IMR-90 (cell line): ENCODE data around the gene THPO. TPM values are rescaled to one million over a fixed set of nuclear protein-coding genes. Genes with fewer than 3 reads are reported as not detected.
A peak's percentile ranks its signal among the peaks of the same experiment; 100 is the strongest.

Source experiments
- ATAC-seq: fragments of 200-7000 bp; cut with Tn5 transposase; 2 replicates; pipeline ENCODE4 v1.9.1; 2020; ENCODE audit warnings: low read depth, mild to moderate bottlenecking, moderate library complexity
- BruUV-seq: library from RNA; stranded (reverse); fragments of 400-500 nt; replicated peaks from 2 replicates; lab custom pipeline; 2021; lab: Mats Ljungman, UMichigan
- CTCF ChIA-PET: fragments of 300-600 bp; formaldehyde crosslinking; extraction: SDS; loops from one replicate; lab custom pipeline; 2021; ENCODE audit warnings: antibody characterized with exemption; lab: Yijun Ruan, JAX
- POLR2A ChIA-PET: fragments of 300-600 bp; sonication (Branson Sonifier 250); formaldehyde crosslinking; loops from one replicate; lab custom pipeline; 2022; ENCODE audit warnings: antibody characterized with exemption; ENCODE audit not compliant: unreplicated experiment; lab: Charles Lee
- DNase-seq: peaks from one replicate; pipeline ENCODE4 v3.0.0; 2013
- H2AFZ ChIP-seq: replicated peaks from 2 replicates; pipeline ENCODE3; 2013; ENCODE audit warnings: low read length, mild to moderate bottlenecking; ENCODE audit not compliant: poor library complexity
- H2AK5ac ChIP-seq: 2 replicates; pipeline ENCODE4 v1.6.1; 2013; ENCODE audit warnings: low read depth, low read length, inconsistent platforms
- H2AK9ac ChIP-seq: replicated peaks from 2 replicates; pipeline ENCODE3; 2013; ENCODE audit warnings: mild to moderate bottlenecking, low read depth, low read length, moderate library complexity; ENCODE audit not compliant: poor library complexity
- H2BK120ac ChIP-seq: 2 replicates; pipeline ENCODE4 v1.6.1; 2013; ENCODE audit warnings: low read depth, low read length, inconsistent platforms
- H2BK15ac ChIP-seq: 3 replicates; pipeline ENCODE4 v1.6.1; 2013; ENCODE audit warnings: low read depth, low read length, inconsistent platforms
- H2BK20ac ChIP-seq: 2 replicates; pipeline ENCODE4 v1.6.1; 2013; ENCODE audit warnings: low read depth, mild to moderate bottlenecking, inconsistent platforms, low read length, moderate library complexity
- H2BK5ac ChIP-seq: 2 replicates; pipeline ENCODE4 v1.6.1; 2013; ENCODE audit warnings: mild to moderate bottlenecking, low read depth, low read length, inconsistent platforms; ENCODE audit not compliant: poor library complexity, severe bottlenecking
- H3K14ac ChIP-seq: replicated peaks from 2 replicates; pipeline ENCODE4 v1.6.1; 2013; ENCODE audit warnings: low read depth, low read length, inconsistent platforms
- H3K18ac ChIP-seq: 2 replicates; pipeline ENCODE4 v1.6.1; 2013; ENCODE audit warnings: low read depth, low read length, control low read depth
- H3K23ac ChIP-seq: 2 replicates; pipeline ENCODE4 v1.6.1; 2013; ENCODE audit warnings: low read depth, low read length, inconsistent platforms
- H3K27ac ChIP-seq: 2 replicates; pipeline ENCODE4 v1.5.1; 2013; ENCODE audit warnings: mild to moderate bottlenecking, control low read depth, low read length; ENCODE audit not compliant: insufficient read depth
- H3K27me3 ChIP-seq: 2 replicates; pipeline ENCODE4 v1.6.1; 2013; ENCODE audit warnings: low read length; ENCODE audit not compliant: control insufficient read depth, insufficient read depth
- H3K36me3 ChIP-seq: 2 replicates; pipeline ENCODE4 v1.6.1; 2013; ENCODE audit warnings: low read length, mixed read lengths; ENCODE audit not compliant: control insufficient read depth, insufficient read depth
- H3K4ac ChIP-seq: 2 replicates; pipeline ENCODE4 v1.6.1; 2013; ENCODE audit warnings: low read depth, low read length, inconsistent platforms
- H3K4me1 ChIP-seq: 2 replicates; pipeline ENCODE4 v1.6.1; 2013; ENCODE audit warnings: low read length, mixed read lengths; ENCODE audit not compliant: control insufficient read depth, insufficient read depth
- H3K4me2 ChIP-seq: 2 replicates; pipeline ENCODE4 v1.6.1; 2013; ENCODE audit warnings: low read depth, mild to moderate bottlenecking, control low read depth, low read length, moderate library complexity
- H3K4me3 ChIP-seq: 2 replicates; pipeline ENCODE4 v1.5.1; 2013; ENCODE audit warnings: low read depth, mild to moderate bottlenecking, control low read depth, low read length, moderate library complexity; ENCODE audit not compliant: insufficient read depth
- H3K56ac ChIP-seq: 2 replicates; pipeline ENCODE4 v1.6.1; 2013; ENCODE audit warnings: low read length, inconsistent platforms; ENCODE audit not compliant: insufficient read depth; ENCODE audit errors: extremely low read depth
- H3K79me1 ChIP-seq, 2 experiments: 2 replicates each; pipeline ENCODE4 v1.6.1; 2013; ENCODE audit warnings: low read length in 2 of 2, inconsistent platforms in 1 of 2, low read depth in 1 of 2
- H3K9ac ChIP-seq: 2 replicates; pipeline ENCODE4 v1.6.1; 2013; ENCODE audit warnings: low read depth, low read length, control low read depth
- H3K9me1 ChIP-seq: 2 replicates; pipeline ENCODE4 v1.6.1; 2013; ENCODE audit warnings: low read length, inconsistent platforms; ENCODE audit not compliant: insufficient read depth
- H3K9me3 ChIP-seq: 2 replicates; pipeline ENCODE4 v1.6.1; 2013; ENCODE audit warnings: low read length; ENCODE audit not compliant: control insufficient read depth, insufficient read depth
- H4K20me1 ChIP-seq: 2 replicates; pipeline ENCODE4 v1.6.1; 2013; ENCODE audit warnings: low read length, inconsistent platforms; ENCODE audit not compliant: insufficient read depth
- H4K5ac ChIP-seq: 2 replicates; pipeline ENCODE4 v1.6.1; 2013; ENCODE audit warnings: mild to moderate bottlenecking, low read depth, low read length, control low read depth
- H4K8ac ChIP-seq, 2 experiments: 2 replicates each; pipeline ENCODE4 v1.6.1; 2013; ENCODE audit warnings: low read depth in 2 of 2, low read length in 2 of 2, control low read depth in 1 of 2, inconsistent platforms in 1 of 2
- H4K91ac ChIP-seq: 2 replicates; pipeline ENCODE4 v1.6.1; 2013; ENCODE audit warnings: low read depth, low read length, inconsistent platforms; ENCODE audit not compliant: insufficient read depth
- BHLHE40 ChIP-seq: fragments of 150-350 bp; IDR thresholded peaks from 2 replicates; pipeline ENCODE4 v1.6.1; 2016; ENCODE audit warnings: mild to moderate bottlenecking, low read depth, low read length
- CHD1 ChIP-seq: IDR thresholded peaks from 2 replicates; pipeline ENCODE4 v1.6.1; 2012; ENCODE audit warnings: low read depth, low read length, improper control_type of control experiment
- MAZ ChIP-seq: IDR thresholded peaks from 2 replicates; pipeline ENCODE4 v1.6.1; 2012; ENCODE audit warnings: low read depth, mild to moderate bottlenecking, low read length, improper control_type of control experiment, moderate library complexity, borderline replicate concordance
- NFE2L2 ChIP-seq: fragments of 150-350 bp; IDR thresholded peaks from 2 replicates; pipeline ENCODE4 v1.6.1; 2016; ENCODE audit warnings: low read depth, mild to moderate bottlenecking, low read length
- RAD21 ChIP-seq: IDR thresholded peaks from 2 replicates; pipeline ENCODE4 v1.6.1; 2012; ENCODE audit warnings: low read length, improper control_type of control experiment
- SMC3 ChIP-seq: fragments of 150-350 bp; IDR thresholded peaks from 2 replicates; pipeline ENCODE4 v1.6.1; 2016; ENCODE audit warnings: low read depth, mild to moderate bottlenecking, antibody characterized with exemption, low read length, moderate library complexity
- WGBS, 2 experiments: methylation state at CpG; one replicate each; pipeline versions ENCODE4 v1.1.5 to v1.1.7; 2013; ENCODE audit warnings: missing lambda C conversion rate in 2 of 2; ENCODE audit not compliant: insufficient read length in 1 of 2; ENCODE audit errors: extremely low coverage in 2 of 2; 5-methylcytosine and 5-hydroxymethylcytosine counted together
- dilution Hi-C: fragments of 300-500 bp; cut with HindIII; formaldehyde crosslinking; loops from one replicate; pipeline ENCODE4 v1.14.3; 2018; ENCODE audit warnings: low sequenced_read_pairs; ENCODE audit not compliant: unreplicated experiment
- in situ Hi-C: fragments of 300-500 bp; cut with MboI; formaldehyde crosslinking; loops from 3 replicates; pipeline ENCODE4 v1.14.3; 2019; ENCODE audit warnings: low sequenced_read_pairs, inconsistent platforms, mixed read lengths
- intact Hi-C: fragments of 100-400 bp; cut with micrococcal nuclease; formaldehyde crosslinking; loops from 2 replicates; pipeline ENCODE4 v1.10.0; 2022
- polyA plus RNA-seq, 3 experiments: library from polyadenylated mRNA; depleted of rRNA; stranded (reverse); fragments of >200 nt; gene quantifications; 2 replicates each; pipeline ENCODE4 v1.2.3, GENCODE V29; 2012; ENCODE audit warnings: low replicate concordance in 1 of 3
- total RNA-seq: library from RNA; depleted of rRNA; stranded (reverse); fragments of >200 nt; gene quantifications from 2 replicates; pipeline ENCODE4 v1.2.3, GENCODE V29; 2012
- TF ChIP-seq, protein P1 (sequence below): fragments of 150-350 bp; IDR thresholded peaks from 2 replicates; pipeline ENCODE4 v1.6.1; 2017; ENCODE audit warnings: mild to moderate bottlenecking, antibody characterized with exemption, low read length, low read depth
- TF ChIP-seq, protein P2 (sequence below): conservative IDR thresholded peaks from 2 replicates; pipeline ENCODE4 v1.5.1; 2012; ENCODE audit warnings: mild to moderate bottlenecking, low read depth, low read length, improper control_type of control experiment

THPO gene
- total and polyA plus RNA-seq, 2 of the 4 experiments (the other 2 are of a cell fraction), result not detected

DNA sequence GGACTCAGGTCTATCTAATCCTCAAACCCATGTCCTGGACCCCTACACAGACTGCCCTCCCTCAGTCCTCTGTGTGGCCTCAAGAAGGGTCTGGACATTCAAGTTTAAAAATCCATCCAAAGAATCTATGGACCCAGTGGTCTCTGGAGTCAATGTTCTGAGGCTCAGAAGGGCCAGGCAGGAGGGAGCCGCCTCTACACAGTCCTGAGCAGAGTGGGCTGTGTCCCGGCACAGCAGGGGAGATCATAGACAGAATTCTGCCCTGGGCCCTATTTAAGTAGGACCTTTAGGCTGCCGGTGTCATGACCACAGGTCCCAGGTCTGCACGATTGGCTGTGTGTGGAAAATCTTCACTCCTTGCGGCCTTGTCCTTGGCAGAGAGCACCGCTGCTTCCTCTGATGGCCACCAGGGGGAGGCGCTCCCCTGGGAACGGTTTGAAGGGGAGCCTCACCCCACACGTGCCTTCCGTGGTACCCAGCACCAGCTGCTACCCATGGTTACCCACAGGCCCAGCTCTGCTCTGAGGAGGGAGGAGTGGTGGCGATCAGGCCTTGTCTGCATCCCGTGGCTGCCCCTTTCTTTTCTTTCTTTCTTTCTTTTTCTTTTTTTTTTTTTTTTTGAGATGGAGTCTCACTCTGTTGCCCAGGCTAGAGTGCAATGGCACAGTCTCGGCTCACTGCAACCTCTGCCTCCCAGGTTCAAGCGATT lies 39.8 kb upstream of the THPO start:
- H3K23ac ChIP-seq, result no peak overlapping the region
- H4K8ac ChIP-seq, result no peak overlapping the region
- H3K27ac ChIP-seq, result no peak overlapping the region
- no TSS peak for BruUV-seq
- dilution Hi-C loops, result no loop called here
- H3K4me1 ChIP-seq, result no peaks in the 10 kb centered on the region
- no peak overlapping the region for H3K4ac ChIP-seq
- in situ Hi-C loops, result no loop called here
- H3K36me3 ChIP-seq, result no peaks in the 10 kb centered on the region
- DNase-seq, result peak; percentile 51
- CTCF ChIA-PET, result interaction anchor here (0.5 to 1.5 kb wide), 3 partner anchors 14 to 361 kb away, joined by 3 to 6 read pairs (median 3); no protein-coding TSS in a partner anchor
- no peak overlapping the region for H3K18ac ChIP-seq
- peak; percentile 95 for ATAC-seq
- H3K9ac ChIP-seq, result no peak overlapping the region
- no peak overlapping the region for H3K4me3 ChIP-seq
- no peak overlapping the region for H2BK20ac ChIP-seq
- WGBS, 2 experiments, result 60% methylated on average over 2 of the region's 14 CpGs; no CpG with 5 or more reads in 1 of the 2 experiments
- no peaks in the 10 kb centered on the region; the same call in 1 of the 2 replicates for H3K9me3 ChIP-seq
- H3K14ac ChIP-seq, result no peak overlapping the region
- H2BK5ac ChIP-seq, result no peak overlapping the region
- POLR2A ChIA-PET, result no interaction called here
- no peak overlapping the region for H4K91ac ChIP-seq
- TF ChIP-seq, protein P1, sequence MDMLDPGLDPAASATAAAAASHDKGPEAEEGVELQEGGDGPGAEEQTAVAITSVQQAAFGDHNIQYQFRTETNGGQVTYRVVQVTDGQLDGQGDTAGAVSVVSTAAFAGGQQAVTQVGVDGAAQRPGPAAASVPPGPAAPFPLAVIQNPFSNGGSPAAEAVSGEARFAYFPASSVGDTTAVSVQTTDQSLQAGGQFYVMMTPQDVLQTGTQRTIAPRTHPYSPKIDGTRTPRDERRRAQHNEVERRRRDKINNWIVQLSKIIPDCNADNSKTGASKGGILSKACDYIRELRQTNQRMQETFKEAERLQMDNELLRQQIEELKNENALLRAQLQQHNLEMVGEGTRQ, result peak; percentile 54; the same call in 1 of the 2 replicates
- TF ChIP-seq SMC3 (peak; percentile 86), RAD21 (peak; percentile 85), CHD1 (no peak), BHLHE40 (peak; percentile 92), NFE2L2 (no peak), MAZ (peak; percentile 26; the same call in 1 of the 2 replicates)
- TF ChIP-seq, protein P2, sequence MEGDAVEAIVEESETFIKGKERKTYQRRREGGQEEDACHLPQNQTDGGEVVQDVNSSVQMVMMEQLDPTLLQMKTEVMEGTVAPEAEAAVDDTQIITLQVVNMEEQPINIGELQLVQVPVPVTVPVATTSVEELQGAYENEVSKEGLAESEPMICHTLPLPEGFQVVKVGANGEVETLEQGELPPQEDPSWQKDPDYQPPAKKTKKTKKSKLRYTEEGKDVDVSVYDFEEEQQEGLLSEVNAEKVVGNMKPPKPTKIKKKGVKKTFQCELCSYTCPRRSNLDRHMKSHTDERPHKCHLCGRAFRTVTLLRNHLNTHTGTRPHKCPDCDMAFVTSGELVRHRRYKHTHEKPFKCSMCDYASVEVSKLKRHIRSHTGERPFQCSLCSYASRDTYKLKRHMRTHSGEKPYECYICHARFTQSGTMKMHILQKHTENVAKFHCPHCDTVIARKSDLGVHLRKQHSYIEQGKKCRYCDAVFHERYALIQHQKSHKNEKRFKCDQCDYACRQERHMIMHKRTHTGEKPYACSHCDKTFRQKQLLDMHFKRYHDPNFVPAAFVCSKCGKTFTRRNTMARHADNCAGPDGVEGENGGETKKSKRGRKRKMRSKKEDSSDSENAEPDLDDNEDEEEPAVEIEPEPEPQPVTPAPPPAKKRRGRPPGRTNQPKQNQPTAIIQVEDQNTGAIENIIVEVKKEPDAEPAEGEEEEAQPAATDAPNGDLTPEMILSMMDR, result peak; percentile 82
- H3K79me1 ChIP-seq, result no peaks in the 10 kb centered on the region
- no peak overlapping the region for H2BK120ac ChIP-seq
- intact Hi-C loops, result loop anchor here (1.0 kb wide), 2 partner anchors 96 to 124 kb away; no protein-coding TSS in a partner anchor
- H4K5ac ChIP-seq, result no peak overlapping the region
- H3K4me2 ChIP-seq, result no peak overlapping the region
- no peak overlapping the region for H2BK15ac ChIP-seq
- H2AFZ ChIP-seq, result peak overlapping the region; percentile 85
- no peaks in the 10 kb centered on the region for H3K9me1 ChIP-seq
- H2AK5ac ChIP-seq, result no peak overlapping the region
- H3K27me3 ChIP-seq, result peaks cover 21% of the 10 kb centered on the region
- peak overlapping the region; percentile 90 for H2AK9ac ChIP-seq
- no peak overlapping the region for H3K56ac ChIP-seq
- no peaks in the 10 kb centered on the region for H4K20me1 ChIP-seq
